ENCODE measurements around the gene CX3CR1.

Gene CX3CR1

GRCh38 chr3:39220407-39221140, 59.3 kb downstream of the CX3CR1 start:
- DNase-seq: no peak

DNA sequence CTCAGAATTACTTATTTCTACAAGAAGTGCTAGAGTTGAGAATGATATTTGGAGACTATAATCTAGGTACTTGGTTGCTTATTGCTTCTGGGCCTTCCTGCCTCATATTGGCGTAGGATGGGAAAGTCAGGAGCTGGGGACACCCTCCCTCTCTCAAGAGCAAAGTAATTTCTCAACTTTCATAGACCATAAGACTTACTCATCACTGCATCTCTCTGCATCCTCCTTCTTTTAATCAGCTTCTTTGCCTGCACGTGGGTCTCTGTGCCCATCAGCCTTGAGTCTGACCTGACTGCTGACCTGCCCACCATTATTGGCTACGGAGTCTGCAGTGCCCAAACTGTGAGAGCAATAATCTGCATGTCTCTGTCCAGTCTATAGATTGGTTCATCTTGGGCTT, 60.1 kb downstream of the CX3CR1 start:
- no peak for DNase-seq

DNA sequence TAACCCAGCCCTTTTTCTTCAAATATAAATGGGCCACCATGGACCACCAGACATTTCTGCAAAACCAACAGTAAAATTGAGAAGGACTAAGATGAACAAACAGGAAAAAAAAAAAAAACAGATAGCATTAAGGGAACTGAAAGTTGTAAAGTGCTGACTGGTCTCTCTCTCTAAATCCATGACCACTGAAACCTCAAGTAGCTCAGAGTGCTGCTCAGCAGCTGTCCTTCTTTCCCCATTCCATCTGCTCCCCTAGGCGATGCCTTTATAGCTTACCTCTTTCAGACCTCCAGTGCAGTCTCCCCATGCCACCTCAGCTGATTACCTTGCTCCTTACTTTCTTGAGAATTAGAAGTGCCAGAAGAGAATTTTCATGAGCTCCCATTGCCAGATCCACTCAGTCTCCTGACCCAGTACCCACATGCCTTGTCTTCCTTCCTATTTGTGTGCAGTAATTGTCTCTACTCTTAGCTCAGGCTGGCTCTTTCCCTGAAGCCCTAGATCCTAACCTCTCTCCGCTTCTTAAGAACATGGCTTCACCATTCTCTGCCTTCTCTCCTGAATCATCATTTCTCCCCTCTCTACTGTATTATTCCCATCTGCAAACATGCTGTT, 63.6 kb downstream of the CX3CR1 start:
- no peak for DNase-seq

DNA sequence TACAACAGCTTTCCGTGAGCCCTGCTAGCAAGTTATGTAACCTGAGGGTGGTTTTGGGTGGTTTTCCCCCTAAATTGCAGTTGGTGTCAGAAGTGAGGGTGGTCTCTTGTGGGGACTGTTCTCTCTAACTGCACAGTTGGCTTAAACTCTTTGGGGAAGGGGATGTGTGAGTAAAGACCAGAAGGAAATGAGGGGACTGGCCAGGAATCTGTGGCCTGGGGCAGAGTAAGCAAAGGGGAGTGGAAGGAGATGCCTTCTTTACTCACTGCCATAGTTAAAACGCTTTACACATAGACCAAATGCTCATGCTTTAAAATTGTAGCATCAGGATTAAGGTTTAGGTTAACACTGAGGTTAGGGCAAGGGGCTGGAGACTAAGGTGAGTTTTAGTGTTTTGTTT, 66.2 kb downstream of the CX3CR1 start:
- no peak for DNase-seq

Measured in NCI-H1105 (cell line).